Aorta (tissue), 5 donors: ENCODE measurements around the gene IZUMO4. TPM values are rescaled to one million over a fixed set of nuclear protein-coding genes. Genes with fewer than 3 reads are reported as not detected.
"Not testable (repeated sequence)": the region's sequence is repeated elsewhere in the genome, so short reads cannot be mapped to it uniquely, and the experiment has no call there.

Source experiments
- ATAC-seq: fragments of 200-7000 bp; cut with Tn5 transposase; one replicate; pipeline ENCODE4 v1.9.1; 2022; ENCODE audit warnings: moderate library complexity; ENCODE audit not compliant: low FRiP score
- DNase-seq, 2 donors: peaks; one replicate each; pipeline ENCODE4 v3.0.0-alpha.2; 2020
- H3K27ac ChIP-seq, 2 donors: one replicate each; pipeline ENCODE4 v1.5.1; 2013; ENCODE audit warnings: low read length in 2 of 2, mild to moderate bottlenecking in 2 of 2, moderate library complexity in 2 of 2, control low read depth in 1 of 2, inconsistent platforms in 1 of 2, low read depth in 1 of 2
- H3K27me3 ChIP-seq, 2 donors: one replicate each; pipeline ENCODE4 v1.6.1; 2013; ENCODE audit warnings: control low read depth in 1 of 2, low read length in 1 of 2, mild to moderate bottlenecking in 1 of 2, moderate library complexity in 1 of 2; ENCODE audit not compliant: insufficient read depth in 2 of 2, control insufficient read depth in 1 of 2
- H3K36me3 ChIP-seq, 2 donors: one replicate each; pipeline ENCODE4 v1.6.1; 2013; ENCODE audit warnings: control low read depth in 1 of 2, low read length in 1 of 2, mild to moderate bottlenecking in 1 of 2; ENCODE audit not compliant: insufficient read depth in 2 of 2, control insufficient read depth in 1 of 2
- H3K4me1 ChIP-seq, 2 donors: one replicate each; pipeline ENCODE4 v1.6.1; 2013; ENCODE audit warnings: low read length in 2 of 2, control low read depth in 1 of 2, mild to moderate bottlenecking in 1 of 2, moderate library complexity in 1 of 2; ENCODE audit not compliant: insufficient read depth in 2 of 2, control insufficient read depth in 1 of 2
- H3K4me3 ChIP-seq, 2 donors: one replicate each; pipeline ENCODE4 v1.5.1; 2013; ENCODE audit warnings: low read length in 2 of 2, control low read depth in 1 of 2, mild to moderate bottlenecking in 1 of 2
- H3K9me3 ChIP-seq: one replicate; pipeline ENCODE4 v1.6.1; 2013; ENCODE audit warnings: mild to moderate bottlenecking, low read length; ENCODE audit not compliant: control insufficient read depth
- WGBS, 2 donors: extraction: QIAGEN DNeasy Blood & Tissue Kit; methylation state at CpG; one replicate each; pipeline ENCODE4 v1.1.7; 2013; 5-methylcytosine and 5-hydroxymethylcytosine counted together
- intact Hi-C, 2 donors: fragments of 100-400 bp; cut with DNase I; formaldehyde crosslinking; loops; one replicate each; pipeline versions ENCODE4 v1.14.2 to v1.15.0; 2022
- polyA plus RNA-seq, 2 donors: library from polyadenylated mRNA; stranded (reverse); fragments of 200-250 nt; gene quantifications; one replicate each; pipeline ENCODE4 v1.2.3, GENCODE V29; 2013
- total RNA-seq, 2 donors: library from RNA; stranded (reverse); fragmentation: NEBNext Ultra II Directional; extraction: Animal tissue kit (Norgen Biotek cat#: 25700); gene quantifications; one replicate each; pipeline ENCODE4 v1.2.1, GENCODE V29; 2021
- donor health status: healthy with polysubstance abuse.
- donor health status: Bipolar disorder and iron deficiency.
- donor health status: DM: no; HTN: no; CAD: no.
- donor health status: DM: no; HTN: no; CAD: no.
- donor health status: DM: yes; HTN: yes; CAD: no.

Gene IZUMO4
- total and polyA plus RNA-seq, 4 donors, result 1.6 to 25.2 (median 4.6) TPM

- DNase-seq, result peak in 1 of 2 donors; percentile 81
- Histone ChIP-seq H3K9me3 (no peaks in the 10 kb centered on the region), H3K4me3 (no peak overlapping the region), H3K27ac (no peak overlapping the region), H3K4me1 (no peaks in the 10 kb centered on the region), H3K27me3 (no peaks in the 10 kb centered on the region), H3K36me3 (peaks cover 0 to 18% of the 10 kb centered on the region in 2 donors)
- ATAC-seq, result no peak
- intact Hi-C loops, result no loop called here
- 80 to 81% methylated on average over 22 to 25 of the region's 25 CpGs for WGBS, 2 donors
Measured at GRCh38 chr19:2123682-2124387, 27.1 kb downstream of the IZUMO4 start.

DNA sequence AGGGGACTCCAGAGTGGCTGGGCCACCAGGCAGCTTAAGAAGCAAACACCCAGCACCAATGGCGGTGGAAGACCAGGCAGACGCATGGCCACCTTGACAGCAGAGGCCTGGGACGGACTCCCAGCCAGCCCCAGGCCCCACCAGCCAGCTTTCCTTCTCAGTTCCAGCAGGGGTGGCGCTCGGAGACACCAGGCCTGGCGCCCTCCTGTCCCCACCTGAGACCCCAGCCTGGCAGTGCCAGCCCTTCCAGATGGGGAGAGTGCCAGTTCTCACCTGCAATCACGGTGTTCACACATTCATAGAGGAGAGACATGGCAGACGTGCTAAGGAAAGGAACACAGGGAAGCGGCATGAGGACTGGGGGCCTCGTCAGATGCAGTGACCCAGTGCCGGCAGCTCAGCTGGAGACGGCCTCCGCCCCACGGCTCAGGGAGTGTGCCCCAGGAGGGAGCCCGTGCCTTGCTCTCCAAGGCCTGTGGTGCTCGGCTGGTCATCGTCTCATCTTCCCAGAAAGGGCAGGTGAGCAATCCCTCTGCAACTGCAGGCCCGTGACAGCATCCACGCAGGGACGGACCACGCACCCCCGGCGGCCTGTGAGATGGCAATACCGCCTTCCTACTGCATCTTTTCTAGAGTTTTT lies 30.3 kb downstream of the IZUMO4 start:
- Histone ChIP-seq H3K4me1 (no peaks in the 10 kb centered on the region), H3K9me3 (no peaks in the 10 kb centered on the region), H3K27ac (no peak overlapping the region), H3K27me3 (no peaks in the 10 kb centered on the region), H3K4me3 (no peak overlapping the region), H3K36me3 (peaks cover 0 to 5% of the 10 kb centered on the region in 2 donors)
- DNase-seq (peak in 1 of 2 donors; percentile 75), ATAC-seq (no peak)
- 89 to 92% methylated on average over 24 of the region's 24 CpGs for WGBS, 2 donors
- intact Hi-C loops, result no loop called here

- no peaks in the 10 kb centered on the region for H3K27me3 ChIP-seq
- no peak for DNase-seq
- intact Hi-C loops, result no loop called here
- H3K36me3 ChIP-seq, result peaks cover 0 to 1% of the 10 kb centered on the region in 2 donors
- no peaks in the 10 kb centered on the region for H3K4me1 ChIP-seq
- no peak overlapping the region for H3K4me3 ChIP-seq
- no peaks in the 10 kb centered on the region for H3K9me3 ChIP-seq
- WGBS, 2 donors, result 77 to 79% methylated on average over 19 of the region's 19 CpGs
- no peak for ATAC-seq
- H3K27ac ChIP-seq, result no peak overlapping the region
Measured at GRCh38 chr19:2127758-2128157, 31.0 kb downstream of the IZUMO4 start.

DNA sequence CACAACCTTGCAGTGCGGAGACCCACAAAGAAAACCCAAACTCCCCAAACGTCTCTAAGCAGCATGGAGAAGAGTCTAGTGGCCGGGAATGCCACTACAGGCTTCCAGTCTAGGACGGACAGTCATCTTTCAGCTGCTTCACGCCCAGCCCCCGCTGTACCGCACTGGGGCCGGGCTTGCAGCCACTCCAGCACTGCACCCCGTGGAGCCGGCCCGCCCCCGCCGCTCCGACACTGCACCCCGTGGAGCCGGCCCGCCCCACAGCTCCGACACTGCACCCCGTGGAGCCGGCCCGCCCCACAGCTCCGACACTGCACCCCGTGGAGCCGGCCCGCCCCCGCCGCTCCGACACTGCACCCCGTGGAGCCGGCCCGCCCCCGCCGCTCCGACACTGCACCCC lies 31.5 kb downstream of the IZUMO4 start:
- H3K27me3 ChIP-seq, DNase-seq, H3K4me1 ChIP-seq, H3K27ac ChIP-seq, H3K4me3 ChIP-seq, H3K9me3 ChIP-seq, ATAC-seq, intact Hi-C loops, H3K36me3 ChIP-seq: not testable (repeated sequence)
- WGBS, 2 donors, result 87 to 89% methylated on average over 19 to 32 of the region's 34 CpGs

- no peak for ATAC-seq
- Histone ChIP-seq H3K9me3 (no peaks in the 10 kb centered on the region), H3K4me3 (no peak overlapping the region), H3K36me3 (peaks cover 0 to 3% of the 10 kb centered on the region in 2 donors), H3K27ac (no peak overlapping the region), H3K4me1 (no peaks in the 10 kb centered on the region), H3K27me3 (no peaks in the 10 kb centered on the region)
- intact Hi-C loops, result no loop called here
- 94 to 96% methylated on average over 17 to 21 of the region's 21 CpGs for WGBS, 2 donors
- no peak for DNase-seq
Measured at GRCh38 chr19:2129022-2129421, 32.3 kb downstream of the IZUMO4 start.

- H3K27me3 ChIP-seq, result no peaks in the 10 kb centered on the region
- H3K4me1 ChIP-seq, result no peaks in the 10 kb centered on the region
- DNase-seq (no peak), ATAC-seq (no peak)
- H3K36me3 ChIP-seq, result peaks cover 0 to 3% of the 10 kb centered on the region in 2 donors
- H3K4me3 ChIP-seq, result no peak overlapping the region
- H3K27ac ChIP-seq, result no peak overlapping the region
- 88 to 94% methylated on average over 11 of the region's 11 CpGs for WGBS, 2 donors
- intact Hi-C loops, result no loop called here
- H3K9me3 ChIP-seq, result no peaks in the 10 kb centered on the region
Measured at GRCh38 chr19:2129486-2129885, 32.8 kb downstream of the IZUMO4 start.

- peak in 1 of 2 donors; percentile 74 for DNase-seq
- Histone ChIP-seq H3K4me3 (no peak overlapping the region), H3K4me1 (no peaks in the 10 kb centered on the region), H3K27ac (no peak overlapping the region), H3K36me3 (peaks cover 0 to 3% of the 10 kb centered on the region in 2 donors), H3K27me3 (no peaks in the 10 kb centered on the region), H3K9me3 (no peaks in the 10 kb centered on the region)
- no peak for ATAC-seq
- whole genome bisulfite sequencing, 2 donors, result 93% methylated on average over 28 of the region's 28 CpGs
- intact Hi-C loops, result no loop called here
Measured at GRCh38 chr19:2129892-2130770, 33.4 kb downstream of the IZUMO4 start.

DNA sequence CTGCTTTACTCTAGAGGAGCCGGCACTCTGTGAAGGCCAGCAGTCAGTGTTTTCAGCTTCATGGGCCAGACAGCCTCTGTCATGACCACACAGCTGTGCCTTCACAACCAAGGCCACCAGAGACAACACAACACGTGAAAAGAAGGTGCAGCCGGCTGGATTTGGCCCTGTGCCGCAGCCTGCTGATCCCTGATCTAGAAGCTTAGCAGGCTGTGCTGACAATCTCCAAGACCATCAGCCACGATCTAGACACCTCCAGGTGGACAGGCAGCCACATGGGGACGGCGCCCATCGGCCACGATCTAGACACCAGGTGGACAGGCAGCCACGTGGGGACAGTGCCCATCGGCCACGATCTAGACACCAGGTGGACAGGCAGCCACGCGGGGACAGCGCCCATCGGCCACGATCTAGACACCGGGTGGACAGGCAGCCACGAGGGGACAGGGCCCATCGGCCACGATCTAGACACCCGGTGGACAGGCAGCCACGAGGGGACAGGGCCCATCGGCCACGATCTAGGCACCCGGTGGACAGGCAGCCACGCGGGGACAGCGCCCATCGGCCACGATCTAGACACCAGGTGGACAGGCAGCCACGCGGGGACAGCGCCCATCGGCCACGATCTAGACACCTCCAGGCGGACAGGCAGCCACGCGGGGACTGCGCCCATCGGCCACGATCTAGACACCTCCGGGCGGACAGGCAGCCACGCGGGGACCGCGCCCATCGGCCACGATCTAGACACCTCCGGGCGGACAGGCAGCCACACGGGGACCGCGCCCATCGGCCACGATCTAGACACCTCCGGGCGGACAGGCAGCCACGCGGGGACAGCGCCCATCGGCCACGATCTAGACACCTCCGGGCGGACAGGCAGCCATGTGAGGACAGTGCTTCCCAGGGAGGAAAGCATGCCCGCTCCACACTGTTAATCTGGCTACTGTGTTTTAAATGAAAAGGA lies 34.6 kb downstream of the IZUMO4 start:
- H3K36me3 ChIP-seq, H3K4me3 ChIP-seq, H3K27ac ChIP-seq, H3K27me3 ChIP-seq, ATAC-seq, intact Hi-C loops, H3K4me1 ChIP-seq, DNase-seq, H3K9me3 ChIP-seq: not testable (repeated sequence)
- WGBS, 2 donors, result 89 to 91% methylated on average over 66 to 67 of the region's 67 CpGs
